Fibroblast of peridontal ligament (primary cell): Measurements from ENCODE around the gene AFP.

Experiments
- DNase-seq: peaks from one replicate; pipeline ENCODE4 v3.0.0-alpha.2; 2010; ENCODE audit errors: extremely low read depth

Gene AFP

GRCh38 chr4:73438048-73438447, 2.0 kb downstream of the AFP start:
- DNase-seq, result no peak

- no peak for DNase-seq
These were observed 2.7 kb downstream of the AFP start for GRCh38 chr4:73438582-73439215.

- no peak for DNase-seq
These were observed 3.4 kb downstream of the AFP start for GRCh38 chr4:73439445-73439844.

- no peak for DNase-seq
These were observed 4.0 kb downstream of the AFP start for GRCh38 chr4:73439991-73440390.

GRCh38 chr4:73440653-73441052, 4.6 kb downstream of the AFP start:
- DNase-seq, result no peak

GRCh38 chr4:73442275-73442674, 6.3 kb downstream of the AFP start:
- no peak for DNase-seq

- no peak for DNase-seq
These were observed 7.2 kb downstream of the AFP start for GRCh38 chr4:73443224-73443623.

GRCh38 chr4:73445383-73446335, 9.6 kb downstream of the AFP start:
- no peak for DNase-seq

GRCh38 chr4:73446336-73446938, 10.4 kb downstream of the AFP start:
- DNase-seq, result peak; percentile 62

GRCh38 chr4:73447671-73448070, 11.7 kb downstream of the AFP start:
- DNase-seq, result peak; percentile 18

- no peak for DNase-seq
These were observed 12.6 kb downstream of the AFP start for GRCh38 chr4:73448448-73449203.

GRCh38 chr4:73450398-73451004, 14.5 kb downstream of the AFP start:
- peak; percentile 86 for DNase-seq

- DNase-seq, result peak; percentile 53
These were observed 15.4 kb downstream of the AFP start for GRCh38 chr4:73451404-73451803.

GRCh38 chr4:73451981-73452747, 16.1 kb downstream of the AFP start:
- no peak for DNase-seq

GRCh38 chr4:73452953-73453700, 17.1 kb downstream of the AFP start:
- DNase-seq, result no peak

GRCh38 chr4:73453701-73454005, 17.6 kb downstream of the AFP start:
- no peak for DNase-seq

GRCh38 chr4:73454920-73455319, 18.9 kb downstream of the AFP start:
- no peak for DNase-seq

- DNase-seq, result no peak
These were observed 20.4 kb downstream of the AFP start for GRCh38 chr4:73456177-73457022.
